Ammon's horn (tissue), 1 donor: Measurements from ENCODE around the gene ATP1A2.

Experiments
- DNase-seq: peaks from one replicate; pipeline ENCODE4 v3.0.0-alpha.2; 2016; ENCODE audit warnings: low spot score

Gene ATP1A2

GRCh38 chr1:160115545-160116282 lies at the start of gene ATP1A2:
ATP1A2 (plus strand) TSS chr1:160115759; CDS start chr1:160115862, 103 bp downstream.
- no peak for DNase-seq

- no peak for DNase-seq
These were observed 48.5 kb upstream of the ATP1A2 start for GRCh38 chr1:160066829-160067745.

GRCh38 chr1:160068225-160068624 lies 47.3 kb upstream of the ATP1A2 start:
- DNase-seq, result peak; percentile 97

GRCh38 chr1:160069460-160070231 lies 45.9 kb upstream of the ATP1A2 start, which contains the start of gene KCNJ10:
KCNJ10 (minus strand) TSS chr1:160070160; CDS start chr1:160042532, 27,628 bp downstream.
- DNase-seq, result no peak

GRCh38 chr1:160070243-160071163 lies 45.1 kb upstream of the ATP1A2 start:
- DNase-seq, result peak; percentile 96

GRCh38 chr1:160071289-160071688 lies 44.3 kb upstream of the ATP1A2 start:
- no peak for DNase-seq

GRCh38 chr1:160074865-160075264 lies 40.7 kb upstream of the ATP1A2 start:
- DNase-seq, result no peak

GRCh38 chr1:160075836-160076235 lies 39.7 kb upstream of the ATP1A2 start:
- no peak for DNase-seq

GRCh38 chr1:160076295-160076694 lies 39.3 kb upstream of the ATP1A2 start:
- no peak for DNase-seq

- no peak for DNase-seq
These were observed 38.1 kb upstream of the ATP1A2 start for GRCh38 chr1:160077486-160077885.

GRCh38 chr1:160078512-160079195 lies 36.9 kb upstream of the ATP1A2 start:
- peak; percentile 83 for DNase-seq

- DNase-seq, result no peak
These were observed 36.1 kb upstream of the ATP1A2 start for GRCh38 chr1:160079448-160079847.

- DNase-seq, result no peak
These were observed 35.0 kb upstream of the ATP1A2 start for GRCh38 chr1:160080381-160081100.

GRCh38 chr1:160081261-160081936 lies 34.2 kb upstream of the ATP1A2 start, which contains the start of gene KCNJ9:
KCNJ9 (plus strand) TSS chr1:160081538; CDS start chr1:160084031, 2,493 bp downstream.
- DNase-seq, result peak; percentile 96

- DNase-seq, result no peak
These were observed 33.1 kb upstream of the ATP1A2 start for GRCh38 chr1:160082487-160082886.

GRCh38 chr1:160082926-160083325 lies 32.6 kb upstream of the ATP1A2 start:
- DNase-seq, result no peak

GRCh38 chr1:160083968-160084770 lies 31.4 kb upstream of the ATP1A2 start:
- DNase-seq, result peak; percentile 45

- DNase-seq, result no peak
These were observed 30.7 kb upstream of the ATP1A2 start for GRCh38 chr1:160084771-160085321.
